ENCODE data around the gene COBL. TPM values are rescaled to one million over a fixed set of nuclear protein-coding genes. Genes with fewer than 3 reads are reported as not detected.

COBL gene
- total RNA-seq, 1 experiment from 2014 or later: 52.3 TPM

DNA sequence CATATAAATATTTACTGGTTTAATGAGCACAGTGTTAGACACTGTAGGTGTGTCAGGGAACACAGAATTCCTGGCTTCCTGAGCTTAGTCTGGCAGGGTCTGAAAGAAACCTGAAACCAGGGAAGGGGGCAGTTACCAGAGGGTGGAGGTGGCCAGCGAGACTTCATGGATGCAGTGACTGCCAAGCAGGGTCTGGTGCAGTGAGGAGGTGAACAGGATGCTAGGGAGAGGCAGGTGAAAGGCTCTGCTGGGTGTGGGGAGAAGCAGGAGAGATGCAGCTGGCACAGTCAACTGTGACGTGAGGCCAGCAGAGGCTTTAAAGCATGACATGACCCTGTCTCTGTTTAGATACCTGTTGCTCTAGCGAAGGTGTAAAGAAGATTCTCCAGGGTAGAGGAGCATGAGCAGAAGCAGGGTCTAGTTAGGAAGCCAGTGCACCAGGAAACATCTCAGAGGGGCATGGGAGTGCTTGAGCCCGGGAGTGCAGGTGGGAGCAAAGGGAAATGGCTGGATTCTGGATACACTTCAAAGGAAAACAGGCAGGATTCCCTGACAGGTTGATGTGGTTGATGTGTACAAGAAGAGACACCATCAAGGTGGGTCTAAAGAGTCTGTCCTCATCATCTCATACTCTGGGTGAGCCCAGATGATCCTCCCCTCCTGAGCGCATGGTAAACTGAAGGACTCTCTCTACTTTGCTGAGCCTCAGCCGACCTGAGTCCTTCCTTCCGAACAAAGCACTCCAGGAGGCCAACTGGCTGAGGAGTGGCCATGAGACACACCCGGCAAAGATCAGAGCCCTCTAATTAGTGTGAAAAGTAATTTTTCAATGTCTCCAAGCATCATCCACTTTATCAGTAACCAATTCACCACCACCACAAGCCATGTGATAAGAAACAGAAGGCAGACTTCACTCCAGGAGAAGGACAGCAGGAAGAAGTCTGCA is 186.8 kb downstream of the COBL start:
- TF ChIP-seq, protein P1, sequence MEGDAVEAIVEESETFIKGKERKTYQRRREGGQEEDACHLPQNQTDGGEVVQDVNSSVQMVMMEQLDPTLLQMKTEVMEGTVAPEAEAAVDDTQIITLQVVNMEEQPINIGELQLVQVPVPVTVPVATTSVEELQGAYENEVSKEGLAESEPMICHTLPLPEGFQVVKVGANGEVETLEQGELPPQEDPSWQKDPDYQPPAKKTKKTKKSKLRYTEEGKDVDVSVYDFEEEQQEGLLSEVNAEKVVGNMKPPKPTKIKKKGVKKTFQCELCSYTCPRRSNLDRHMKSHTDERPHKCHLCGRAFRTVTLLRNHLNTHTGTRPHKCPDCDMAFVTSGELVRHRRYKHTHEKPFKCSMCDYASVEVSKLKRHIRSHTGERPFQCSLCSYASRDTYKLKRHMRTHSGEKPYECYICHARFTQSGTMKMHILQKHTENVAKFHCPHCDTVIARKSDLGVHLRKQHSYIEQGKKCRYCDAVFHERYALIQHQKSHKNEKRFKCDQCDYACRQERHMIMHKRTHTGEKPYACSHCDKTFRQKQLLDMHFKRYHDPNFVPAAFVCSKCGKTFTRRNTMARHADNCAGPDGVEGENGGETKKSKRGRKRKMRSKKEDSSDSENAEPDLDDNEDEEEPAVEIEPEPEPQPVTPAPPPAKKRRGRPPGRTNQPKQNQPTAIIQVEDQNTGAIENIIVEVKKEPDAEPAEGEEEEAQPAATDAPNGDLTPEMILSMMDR (conservative IDR thresholded peaks at IDR 0.05): no peak
- H3K9me3 Mint-ChIP-seq: peaks cover 7 to 17% of the 10 kb centered on the region in 2 experiments; a peak in 4 of 5 replicates
- Histone ChIP-seq H2BK20ac (ENCODE audit: low read depth, low read length, poor library complexity, severe bottlenecking) (no peak overlapping the region), H3K27ac (ENCODE audit: insufficient read length, low read depth, low read length) (no peak overlapping the region), H3K4ac (ENCODE audit: low read depth, low read length) (no peak overlapping the region), H3K79me2 (ENCODE audit: insufficient read depth, low read length) (no peaks in the 10 kb centered on the region), H3K14ac (ENCODE audit: insufficient read depth, low read length) (no peak overlapping the region), H4K5ac (ENCODE audit: insufficient read length, low read depth, low read length) (no peak overlapping the region), H3T11ph (ENCODE audit: low read length) (no peak overlapping the region), H4K20me1 (ENCODE audit: control insufficient read depth, insufficient read depth, insufficient read length) (no peaks in the 10 kb centered on the region), H2BK15ac (ENCODE audit: low read depth, low read length) (no peak overlapping the region), H4K91ac (ENCODE audit: insufficient read length, low read depth, low read length) (no peak overlapping the region), H3K4me2 (ENCODE audit: insufficient read depth, insufficient read length, low read length) (no peak overlapping the region), H3K79me1 (ENCODE audit: insufficient read depth, low read depth, low read length, poor library complexity, severe bottlenecking) (no peaks in the 10 kb centered on the region), H2AFZ (ENCODE audit: low read length) (no peak overlapping the region), H2BK120ac (ENCODE audit: low read depth, low read length, poor library complexity, severe bottlenecking) (no peak overlapping the region), H3K9ac (ENCODE audit: extremely low read depth, insufficient read length, low read length) (no peak overlapping the region), H2BK5ac (ENCODE audit: insufficient read length, low read length) (no peak overlapping the region), H3K56ac (ENCODE audit: insufficient read length, low read depth, low read length) (no peak overlapping the region), H3K27me3 (ENCODE audit: insufficient read depth, low read length) (no peaks in the 10 kb centered on the region), H3K4me1 (ENCODE audit: insufficient read depth, low read length) (no peaks in the 10 kb centered on the region), H4K8ac (replicated peaks; ENCODE audit: insufficient read length, low read depth, low read length) (no peak overlapping the region), H3K23me2 (ENCODE audit: insufficient read length, low read depth, low read length, poor library complexity, severe bottlenecking) (no peaks in the 10 kb centered on the region), H3K18ac (ENCODE audit: insufficient read length, low read depth, low read length) (no peak overlapping the region), H2BK12ac (ENCODE audit: insufficient read length, low read depth, low read length) (no peak overlapping the region), H2AK5ac (ENCODE audit: insufficient read length, low read length) (no peak overlapping the region), H3K9me3 (ENCODE audit: control insufficient read depth, low read depth, low read length) (no peaks in the 10 kb centered on the region), H3K23ac (ENCODE audit: insufficient read length, low read depth, low read length) (no peak overlapping the region)
- H3K4me1 Mint-ChIP-seq: peaks cover 9 to 11% of the 10 kb centered on the region in 2 experiments; a peak in 3 of 4 replicates
- DNase-seq: no peak
- H3K36me3 Mint-ChIP-seq (ENCODE audit: insufficient read depth in 1 of 3, low read depth in 3 of 3): peaks cover 17 to 53% (median 27%) of the 10 kb centered on the region in 3 experiments
- H3K4me3 Mint-ChIP-seq: no peak overlapping the region
- no peaks in the 10 kb centered on the region for H3K27me3 Mint-ChIP-seq (ENCODE audit: low read depth)
- H3K27ac Mint-ChIP-seq: peak overlapping the region in 1 of 3 experiments; percentile 68; a peak in 1 of 7 replicates
- no CpG with 5 or more reads among the region's 8 CpGs for WGBS (ENCODE audit: extremely low coverage, insufficient read length, low lambda C conversion rate)

Data from H9 (cell line).